ENCODE results near the gene PEMT. TPM values are rescaled to one million over a fixed set of nuclear protein-coding genes. Genes with fewer than 3 reads are reported as not detected.

PEMT gene
- total and polyA plus RNA-seq, 2 of the 8 experiments (the other 6 are each of a cell fraction or from before 2014, with no cell fraction given), result 42.0 to 118 TPM

GRCh38 chr17:17468217-17469010 lies 123.1 kb downstream of the PEMT start:
- Histone ChIP-seq H3K14ac (ENCODE audit: insufficient read length) (no peak overlapping the region), H4K91ac (replicated peaks; ENCODE audit: insufficient read length, low read length) (no peak overlapping the region), H3K79me2 (ENCODE audit: control insufficient read depth in 1 of 2, insufficient read depth in 2 of 2, low read length in 2 of 2) (no peaks in the 10 kb centered on the region), H4K20me1 (replicated peaks in 1 of 2; ENCODE audit: control insufficient read depth in 1 of 2, insufficient read depth in 2 of 2, low read length in 2 of 2) (no peaks in the 10 kb centered on the region), H3K56ac (replicated peaks; ENCODE audit: insufficient read length, low read depth, low read length) (no peak overlapping the region), H3K18ac (ENCODE audit: extremely low read depth, low read length) (no peak overlapping the region), H3K4me3 (ENCODE audit: extremely low read depth in 1 of 4, insufficient read depth in 2 of 4, low read depth in 3 of 4, low read length in 4 of 4) (no peak overlapping the region), H4K8ac (ENCODE audit: extremely low read depth, insufficient read depth, low read length) (no peak overlapping the region), H3K23ac (ENCODE audit: insufficient read length) (no peak overlapping the region), H3K4me2 (ENCODE audit: insufficient read depth in 1 of 2, low read depth in 2 of 2, low read length in 2 of 2) (no peak overlapping the region), H3K36me3 (ENCODE audit: control insufficient read depth in 2 of 4, insufficient read depth in 4 of 4, low read length in 3 of 4) (no peaks in the 10 kb centered on the region), H3K4me1 (replicated peaks in 1 of 4; ENCODE audit: control insufficient read depth in 3 of 4, insufficient read depth in 4 of 4, low read length in 3 of 4) (no peaks in the 10 kb centered on the region), H4K5ac (ENCODE audit: insufficient read length, low read depth, low read length) (no peak overlapping the region), H3K23me2 (ENCODE audit: low read depth, low read length) (no peaks in the 10 kb centered on the region; the same call in 1 of the 2 replicates), H3K79me1 (ENCODE audit: low read depth, low read length) (no peaks in the 10 kb centered on the region), H2AK5ac (ENCODE audit: low read depth, low read length) (no peak overlapping the region), H3K4ac (replicated peaks; ENCODE audit: insufficient read length, low read depth, low read length) (no peak overlapping the region), H3K9ac (replicated peaks in 1 of 4; ENCODE audit: extremely low read depth in 1 of 4, low read depth in 3 of 4, low read length in 3 of 4) (no peak overlapping the region), H2BK120ac (replicated peaks; ENCODE audit: low read depth, low read length) (no peak overlapping the region), H2BK15ac (ENCODE audit: low read length) (no peak overlapping the region), H3K27ac (ENCODE audit: low read depth, low read length) (no peak overlapping the region), H2BK5ac (ENCODE audit: low read depth, low read length) (no peak overlapping the region), H2BK20ac (ENCODE audit: low read length) (no peak overlapping the region), H2AFZ (ENCODE audit: low read length) (no peak overlapping the region), H3K9me3 (ENCODE audit: insufficient read depth in 2 of 2, low read depth in 1 of 2, low read length in 1 of 2) (no peaks in the 10 kb centered on the region), H2BK12ac (ENCODE audit: low read depth, low read length) (no peak overlapping the region), H3K27me3 (replicated peaks in 1 of 4; ENCODE audit: control insufficient read depth in 3 of 4, extremely low read depth in 1 of 4, insufficient read depth in 3 of 4, low read length in 3 of 4) (no peaks in the 10 kb centered on the region; a peak in 2 of 7 replicates)
- DNase-seq (ENCODE audit: low read depth in 1 of 2, low spot score in 2 of 2), result no peak
- no peak for FAIRE-seq
- 82% methylated on average over 5 of the region's 5 CpGs; no CpG with 5 or more reads in 1 of the 2 experiments for WGBS, 2 experiments (ENCODE audit: extremely low coverage in 1 of 2, insufficient coverage in 1 of 2, insufficient read length in 1 of 2, insufficient replicate concordance in 2 of 2, low coverage in 1 of 2, low lambda C conversion rate in 2 of 2, missing lambda C conversion rate in 1 of 2)
- ChIA-PET POLR2A (ENCODE audit: partially characterized antibody) (no interaction called here), CTCF (ENCODE audit: partially characterized antibody) (interaction anchor here (1.7 to 2.0 kb wide), 2 partner anchors 23 to 81 kb away, joined by 6 read pairs; no protein-coding TSS in a partner anchor)
- TF ChIP-seq RAD21 (IDR thresholded peaks at IDR 0.05 in 1 of 2, conservative IDR thresholded peaks at IDR 0.05 in 1 of 2; ENCODE audit: low read depth in 2 of 2, low read length in 2 of 2) (no peak), CTCF (IDR thresholded peaks at IDR 0.05; ENCODE audit: control extremely low read depth in 1 of 3, insufficient read depth in 1 of 3, low read depth in 1 of 3, low read length in 3 of 3) (no peak), SAP30 (IDR thresholded peaks at IDR 0.05; ENCODE audit: insufficient read depth, insufficient replicate concordance, low read length) (no peak), TAF7 (optimal IDR thresholded peaks at IDR 0.05; ENCODE audit: borderline replicate concordance, low read depth, low read length) (no peak), TEAD4 (IDR thresholded peaks at IDR 0.05; ENCODE audit: low read depth, low read length) (no peak)

All from H1 (cell line).